Measurements from ENCODE around the gene DEFB132. TPM values are rescaled to one million over a fixed set of nuclear protein-coding genes. Genes with fewer than 3 reads are reported as not detected.
A peak's percentile ranks its signal among the peaks of the same experiment; 100 is the strongest.

Gene DEFB132
- total and polyA plus RNA-seq, 2 of the 13 experiments (the other 11 are each of a cell fraction or from before 2014, with no cell fraction given): not detected

GRCh38 chr20:266596-267562 is 9.4 kb downstream of the DEFB132 start (continued):
- TF ChIP-seq ZBTB14 (CRISPR knock-in tag; IDR thresholded peaks at IDR 0.05) (no peak), CBFB (CRISPR knock-in tag; IDR thresholded peaks at IDR 0.05) (peak; percentile 80), FOXC1 (CRISPR knock-in tag; IDR thresholded peaks at IDR 0.05; ENCODE audit: borderline replicate concordance) (peak; percentile 96), ZFP90 (CRISPR knock-in tag; IDR thresholded peaks at IDR 0.05; ENCODE audit: borderline replicate concordance) (peak; percentile 84), ZBTB10 (CRISPR knock-in tag; IDR thresholded peaks at IDR 0.05; ENCODE audit: borderline replicate concordance) (peak; percentile 59; the same call in 1 of the 2 replicates), PRPF4 (IDR thresholded peaks at IDR 0.05; ENCODE audit: low read depth, low read length, poor library complexity, severe bottlenecking) (no peak), MED13 (CRISPR knock-in tag; IDR thresholded peaks at IDR 0.05) (no peak; the same call in 1 of the 2 replicates), HNRNPK (IDR thresholded peaks at IDR 0.05; ENCODE audit: low read depth, low read length, poor library complexity, severe bottlenecking) (no peak), NFATC3 (CRISPR knock-in tag; IDR thresholded peaks at IDR 0.05) (peak; percentile 57; the same call in 1 of the 2 replicates), FOXA1 (IDR thresholded peaks at IDR 0.05) (no peak), FOXA1 (CRISPR knock-in tag; IDR thresholded peaks at IDR 0.05) (no peak)
- TF ChIP-seq, protein P1, sequence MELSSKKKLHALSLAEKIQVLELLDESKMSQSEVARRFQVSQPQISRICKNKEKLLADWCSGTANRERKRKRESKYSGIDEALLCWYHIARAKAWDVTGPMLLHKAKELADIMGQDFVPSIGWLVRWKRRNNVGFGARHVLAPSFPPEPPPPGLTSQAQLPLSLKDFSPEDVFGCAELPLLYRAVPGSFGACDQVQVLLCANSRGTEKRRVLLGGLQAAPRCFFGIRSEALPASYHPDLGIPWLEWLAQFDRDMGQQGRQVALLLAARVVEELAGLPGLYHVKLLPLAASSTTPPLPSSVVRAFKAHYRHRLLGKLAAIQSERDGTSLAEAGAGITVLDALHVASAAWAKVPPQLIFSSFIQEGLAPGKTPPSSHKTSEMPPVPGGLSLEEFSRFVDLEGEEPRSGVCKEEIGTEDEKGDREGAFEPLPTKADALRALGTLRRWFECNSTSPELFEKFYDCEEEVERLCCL (CRISPR knock-in tag; IDR thresholded peaks at IDR 0.05; ENCODE audit: borderline replicate concordance): no peak

Measured in HepG2 (cell line).